Activated CD8-positive, alpha-beta memory T cell treated with anti-CD3 and anti-CD28 coated beads, Interleukin-2, amount 50 U/mL, for 24 hours (primary cell): ENCODE results near the gene AP3D1.
"Not testable (repeated sequence)": the region's sequence is repeated elsewhere in the genome, so short reads cannot be mapped to it uniquely, and the experiment has no call there.

Source experiments
- DNase-seq: peaks from one replicate; pipeline ENCODE4 v3.0.0-alpha.2; 2020; ENCODE audit errors: extremely low read depth

AP3D1 gene

GRCh38 chr19:2150794-2151338 is 500 bp downstream of the AP3D1 start:
- no peak for DNase-seq

- no peak for DNase-seq
Observed at GRCh38 chr19:2149980-2150793, 1.2 kb downstream of the AP3D1 start.

GRCh38 chr19:2148482-2149135 is 2.8 kb downstream of the AP3D1 start:
- DNase-seq: no peak

GRCh38 chr19:2145831-2146241 is 5.5 kb downstream of the AP3D1 start:
- DNase-seq: no peak

GRCh38 chr19:2144190-2144589 is 7.2 kb downstream of the AP3D1 start:
- DNase-seq: no peak

- no peak for DNase-seq
Observed at GRCh38 chr19:2142173-2142829, 9.1 kb downstream of the AP3D1 start.

GRCh38 chr19:2140138-2140569 is 11.2 kb downstream of the AP3D1 start:
- DNase-seq: no peak

- no peak for DNase-seq
Observed at GRCh38 chr19:2139385-2140137, 11.8 kb downstream of the AP3D1 start.

GRCh38 chr19:2138061-2138728 is 13.2 kb downstream of the AP3D1 start:
- DNase-seq: no peak

- DNase-seq: no peak
Observed at GRCh38 chr19:2136796-2137195, 14.6 kb downstream of the AP3D1 start.

GRCh38 chr19:2135474-2136402 is 15.6 kb downstream of the AP3D1 start:
- no peak for DNase-seq

GRCh38 chr19:2132731-2133490 is 18.5 kb downstream of the AP3D1 start:
- no peak for DNase-seq

GRCh38 chr19:2132191-2132590 is 19.2 kb downstream of the AP3D1 start:
- no peak for DNase-seq

GRCh38 chr19:2131012-2131975 is 20.1 kb downstream of the AP3D1 start:
- DNase-seq: not testable (repeated sequence)

- DNase-seq: no peak
Observed at GRCh38 chr19:2129892-2130770, 21.2 kb downstream of the AP3D1 start.

GRCh38 chr19:2129486-2129885 is 21.9 kb downstream of the AP3D1 start:
- DNase-seq: no peak

- no peak for DNase-seq
Observed at GRCh38 chr19:2129022-2129421, 22.3 kb downstream of the AP3D1 start.
